Middle frontal gyrus (tissue), 1 donor: Measurements from ENCODE around the gene NFYA.
A peak's percentile ranks its signal among the peaks of the same experiment; 100 is the strongest.

Experiments used
- DNase-seq: peaks from one replicate; pipeline ENCODE4 v3.0.0-alpha.2; 2015; ENCODE audit warnings: low spot score; ENCODE audit errors: extremely low spot score

Gene NFYA

GRCh38 chr6:41073203-41073967 is 611 bp downstream of the NFYA start:
- peak; percentile 43 for DNase-seq

GRCh38 chr6:41073968-41074691 is 1.4 kb downstream of the NFYA start:
- no peak for DNase-seq

- no peak for DNase-seq
Observed at GRCh38 chr6:41074692-41075436, 2.1 kb downstream of the NFYA start.

- no peak for DNase-seq
Observed at GRCh38 chr6:41075651-41076626, 3.2 kb downstream of the NFYA start.

GRCh38 chr6:41077536-41077935 is 4.8 kb downstream of the NFYA start:
- no peak for DNase-seq

- no peak for DNase-seq
Observed at GRCh38 chr6:41078101-41078500, 5.3 kb downstream of the NFYA start.

- DNase-seq = no peak
Observed at GRCh38 chr6:41079080-41079479, 6.3 kb downstream of the NFYA start.

GRCh38 chr6:41080621-41081020 is 7.8 kb downstream of the NFYA start:
- no peak for DNase-seq

GRCh38 chr6:41083072-41083471 is 10.3 kb downstream of the NFYA start:
- no peak for DNase-seq

GRCh38 chr6:41085182-41085581 is 12.4 kb downstream of the NFYA start:
- DNase-seq = no peak

GRCh38 chr6:41088451-41088850 is 15.7 kb downstream of the NFYA start:
- no peak for DNase-seq

GRCh38 chr6:41090841-41091761 is 18.3 kb downstream of the NFYA start:
- no peak for DNase-seq

- DNase-seq = no peak
Observed at GRCh38 chr6:41092421-41093140, 19.8 kb downstream of the NFYA start.

GRCh38 chr6:41093729-41094128 is 21.0 kb downstream of the NFYA start:
- DNase-seq = no peak

GRCh38 chr6:41097467-41098090 is 24.8 kb downstream of the NFYA start:
- no peak for DNase-seq

- DNase-seq = no peak
Observed at GRCh38 chr6:41098366-41098765, 25.6 kb downstream of the NFYA start.

- DNase-seq = no peak
Observed at GRCh38 chr6:41100871-41101287, 28.1 kb downstream of the NFYA start.

- no peak for DNase-seq
Observed at GRCh38 chr6:41103847-41104246, 31.1 kb downstream of the NFYA start.

GRCh38 chr6:41111017-41111416 is 38.2 kb downstream of the NFYA start:
- no peak for DNase-seq
